T-cell (primary cell): ENCODE results near the gene C11orf52. TPM values are rescaled to one million over a fixed set of nuclear protein-coding genes. Genes with fewer than 3 reads are reported as not detected.

Experiments used
- ATAC-seq, 4 experiments: fragments of 200-7000 bp in 3 of 4; fragments of 150-1000 bp in 1 of 4; cut with Tn5 transposase; replicated peaks in 1 of 4; 1 replicate in 3 of 4; 2 replicates in 1 of 4; pipeline ENCODE4 v1.10.0; 2021; ENCODE audit warnings: moderate library complexity in 3 of 4, mild to moderate bottlenecking in 2 of 4, moderate number of reproducible peaks in 1 of 4
- CTCF ChIA-PET, 2 donors: fragments of 300-600 bp; sonication (Branson Sonifier 250); formaldehyde crosslinking; loops; one replicate each; lab custom pipeline; 2022; ENCODE audit warnings: antibody characterized with exemption in 2 of 2; lab: Charles Lee
- POLR2A ChIA-PET, 2 donors: fragments of 300-600 bp; sonication (Branson Sonifier 250); formaldehyde crosslinking; loops; one replicate each; lab custom pipeline; 2022; ENCODE audit warnings: antibody characterized with exemption in 2 of 2; lab: Charles Lee
- DNase-seq, 35 experiments: peaks; one replicate each; pipeline versions ENCODE4 v3.0.0 to v3.0.0-alpha.2; 2013 to 2023
- H3K27ac ChIP-seq: one replicate; pipeline ENCODE4 v1.5.1; 2013; ENCODE audit warnings: low read length
- H3K27me3 ChIP-seq, 2 experiments: replicated peaks in 1 of 2; 1 replicate in 1 of 2; 2 replicates in 1 of 2; pipeline versions ENCODE4 v1.6.1 to v1.7.0; 2013; ENCODE audit warnings: low read length in 1 of 2, mixed read lengths in 1 of 2; ENCODE audit not compliant: control insufficient read depth in 2 of 2, insufficient read depth in 2 of 2; ENCODE audit errors: extremely low read depth in 1 of 2
- H3K36me3 ChIP-seq, 2 donors: 1 replicate in 1 of 2; 2 replicates in 1 of 2; pipeline versions ENCODE4 v1.6.1 to v1.7.0; 2013; ENCODE audit warnings: low read length in 1 of 2; ENCODE audit not compliant: control insufficient read depth in 2 of 2, insufficient read depth in 1 of 2; ENCODE audit errors: extremely low read depth in 1 of 2
- H3K4me1 ChIP-seq, 2 experiments: 1 replicate in 1 of 2; 2 replicates in 1 of 2; pipeline versions ENCODE4 v1.6.1 to v1.7.0; 2013; ENCODE audit warnings: low read length in 2 of 2, mixed read lengths in 1 of 2; ENCODE audit not compliant: insufficient read depth in 2 of 2, control insufficient read depth in 1 of 2; ENCODE audit errors: extremely low read depth in 1 of 2
- H3K4me3 ChIP-seq, 2 donors: 1 replicate in 1 of 2; 2 replicates in 1 of 2; pipeline versions ENCODE4 v1.5.1 to v1.7.0; 2013; ENCODE audit warnings: mild to moderate bottlenecking in 2 of 2, low read length in 1 of 2, moderate library complexity in 1 of 2; ENCODE audit not compliant: control insufficient read depth in 1 of 2; ENCODE audit errors: extremely low read depth in 1 of 2
- H3K9me3 ChIP-seq: 2 replicates; pipeline ENCODE4 v1.7.0; 2013
- H3K27ac Mint-ChIP-seq, 2 donors: one replicate each; pipeline ENCODE4 v1.8.0; 2020 to 2021; ENCODE audit warnings: mild to moderate bottlenecking in 2 of 2, mixed read lengths in 2 of 2
- H3K27me3 Mint-ChIP-seq, 2 donors: one replicate each; pipeline ENCODE4 v1.8.0; 2021 to 2022; ENCODE audit warnings: mixed read lengths in 2 of 2
- H3K36me3 Mint-ChIP-seq: one replicate; pipeline ENCODE4 v1.8.0; 2021; ENCODE audit warnings: mixed read lengths
- H3K4me1 Mint-ChIP-seq, 3 donors: one replicate each; pipeline ENCODE4 v1.8.0; 2020 to 2022; ENCODE audit warnings: mixed read lengths in 3 of 3, mild to moderate bottlenecking in 1 of 3
- H3K4me3 Mint-ChIP-seq, 3 donors: one replicate each; pipeline ENCODE4 v1.8.0; 2020 to 2022; ENCODE audit warnings: mild to moderate bottlenecking in 3 of 3, mixed read lengths in 3 of 3, moderate library complexity in 3 of 3
- H3K9me3 Mint-ChIP-seq, 3 donors: one replicate each; pipeline ENCODE4 v1.8.0; 2020 to 2022; ENCODE audit warnings: mixed read lengths in 3 of 3
- WGBS: methylation state at CpG from one replicate; pipeline ENCODE4 v1.1.5; 2013; ENCODE audit warnings: missing lambda C conversion rate; ENCODE audit not compliant: insufficient coverage; 5-methylcytosine and 5-hydroxymethylcytosine counted together
- total RNA-seq, 35 experiments: library from RNA in 6 of 35; stranded (reverse) in 6 of 35; fragments of 120-200 nt in 1 of 35; gene quantifications; one replicate each; pipeline versions ENCODE4 v1.2.1 to v1.2.4 and lab custom pipeline; 2013 to 2026

C11orf52 gene
- total RNA-seq, 5 donors from 2014 or later (not counting 1 experiment from before 2014, with no cell fraction given): not detected

DNA sequence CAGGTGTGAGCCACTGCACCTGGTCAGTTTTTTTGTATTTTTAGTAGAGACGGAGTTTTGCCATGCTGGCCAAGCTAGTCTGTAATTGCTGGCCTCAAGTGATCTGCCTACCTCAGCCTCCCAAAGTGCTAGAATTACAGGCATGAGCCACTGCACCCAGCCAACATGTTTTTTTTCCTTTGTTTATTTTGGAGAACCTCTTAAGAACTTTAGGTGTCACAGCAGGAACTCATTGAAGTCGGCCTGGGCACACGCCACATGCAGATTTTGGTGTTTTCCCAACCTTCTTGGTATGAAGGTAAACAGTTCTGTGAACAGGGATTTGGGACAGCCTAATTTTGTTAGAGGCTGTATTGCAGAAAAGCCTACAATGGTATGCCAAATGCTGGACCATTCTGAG lies 27.8 kb downstream of the C11orf52 start:
- Histone ChIP-seq H3K36me3 (no peaks in the 10 kb centered on the region), H3K4me1 (peaks cover 0 to 7% of the 10 kb centered on the region in 2 experiments), H3K9me3 (no peaks in the 10 kb centered on the region), H3K4me3 (no peak overlapping the region), H3K27me3 (no peaks in the 10 kb centered on the region), H3K27ac (no peak overlapping the region)
- H3K4me1 Mint-ChIP-seq: peaks cover 8 to 23% (median 22%) of the 10 kb centered on the region in 3 donors
- POLR2A ChIA-PET: no interaction called here
- 92% methylated on average over 2 of the region's 3 CpGs for WGBS
- no peak for DNase-seq
- H3K9me3 Mint-ChIP-seq: no peaks in the 10 kb centered on the region
- no peak overlapping the region for H3K4me3 Mint-ChIP-seq
- no peak overlapping the region for H3K27ac Mint-ChIP-seq
- CTCF ChIA-PET: no interaction called here
- ATAC-seq: no peak
- no peaks in the 10 kb centered on the region for H3K27me3 Mint-ChIP-seq
- H3K36me3 Mint-ChIP-seq: peaks cover 4% of the 10 kb centered on the region

DNA sequence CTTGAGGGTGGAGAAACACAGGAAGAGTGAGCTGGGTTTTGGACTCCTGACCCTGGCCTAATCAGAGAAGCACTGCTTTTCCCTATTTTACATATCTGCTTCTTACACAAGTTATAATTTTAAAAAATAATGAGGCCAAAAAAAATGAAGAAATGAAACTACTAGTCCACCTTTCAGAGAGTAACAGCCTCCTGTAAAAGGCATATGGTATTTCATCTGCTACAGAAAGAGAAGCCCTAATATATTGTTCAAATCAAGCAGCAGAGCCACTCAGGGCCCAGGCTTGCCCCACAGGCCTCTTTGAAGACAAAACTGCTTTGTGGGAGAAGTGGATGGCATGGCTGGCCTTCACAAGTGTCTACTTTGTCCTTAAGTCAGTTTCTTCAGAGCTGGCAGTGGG lies 28.4 kb downstream of the C11orf52 start:
- H3K36me3 Mint-ChIP-seq: peaks cover 4% of the 10 kb centered on the region
- Histone ChIP-seq H3K27ac (no peak overlapping the region), H3K9me3 (no peaks in the 10 kb centered on the region), H3K36me3 (no peaks in the 10 kb centered on the region), H3K4me1 (peaks cover 0 to 7% of the 10 kb centered on the region in 2 experiments), H3K27me3 (no peaks in the 10 kb centered on the region), H3K4me3 (no peak overlapping the region)
- no peaks in the 10 kb centered on the region for H3K9me3 Mint-ChIP-seq
- peaks cover 8 to 23% (median 22%) of the 10 kb centered on the region in 3 donors for H3K4me1 Mint-ChIP-seq
- POLR2A ChIA-PET: no interaction called here
- CTCF ChIA-PET: no interaction called here
- DNase-seq: no peak
- H3K27ac Mint-ChIP-seq: no peak overlapping the region
- no peaks in the 10 kb centered on the region for H3K27me3 Mint-ChIP-seq
- H3K4me3 Mint-ChIP-seq: no peak overlapping the region
- no peak for ATAC-seq

DNA sequence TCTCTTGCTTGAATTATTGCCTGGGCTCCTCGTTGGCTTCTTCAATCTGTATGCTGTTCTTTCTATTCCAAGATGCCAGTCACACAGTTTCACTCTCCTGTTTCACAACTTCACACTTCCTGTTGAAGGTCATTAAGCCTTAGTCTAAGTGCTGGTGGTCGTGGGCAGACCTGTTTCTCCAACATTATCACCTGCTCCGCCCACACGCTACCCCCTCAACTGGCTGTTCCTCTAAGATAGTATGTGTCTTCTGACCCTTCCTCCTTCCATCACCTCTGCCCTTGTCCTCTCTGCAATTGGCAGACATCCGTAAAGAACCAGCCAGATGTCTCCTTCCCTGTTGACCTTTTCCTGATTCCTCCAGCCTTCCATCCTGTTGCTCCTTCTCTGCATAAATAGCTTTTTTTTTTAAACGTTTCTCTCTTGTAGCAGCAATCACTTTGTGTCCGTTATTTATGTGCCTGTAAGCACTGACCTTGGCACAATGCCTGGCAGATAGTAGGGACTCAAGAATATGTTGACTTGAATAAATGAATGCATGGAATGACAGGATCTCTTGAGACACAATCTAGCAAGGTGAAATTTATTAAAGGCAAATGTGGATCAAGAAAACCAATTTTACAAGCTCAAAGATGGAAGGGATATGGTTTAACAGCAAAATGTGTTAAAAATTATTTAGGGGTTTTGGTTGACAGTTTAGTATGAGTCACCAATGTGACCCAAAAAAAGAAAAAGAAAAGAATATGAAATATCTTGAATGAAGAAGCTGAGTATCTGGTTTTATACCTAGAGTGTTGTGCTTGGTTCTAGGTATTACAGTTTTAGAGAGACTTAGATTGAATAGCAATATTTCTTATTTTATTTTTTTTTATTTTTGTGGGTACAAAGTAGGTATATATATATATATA lies 31.1 kb downstream of the C11orf52 start:
- Mint-ChIP-seq H3K27me3 (no peaks in the 10 kb centered on the region), H3K36me3 (peaks cover 3% of the 10 kb centered on the region), H3K9me3 (no peaks in the 10 kb centered on the region), H3K4me3 (no peak overlapping the region), H3K4me1 (peaks cover under 1 to 14% (median 10%) of the 10 kb centered on the region in 3 donors), H3K27ac (no peak overlapping the region)
- WGBS: 100% methylated on average over 3 of the region's 7 CpGs
- H3K27me3 ChIP-seq: no peaks in the 10 kb centered on the region
- no peaks in the 10 kb centered on the region for H3K36me3 ChIP-seq
- no peak overlapping the region for H3K27ac ChIP-seq
- H3K4me3 ChIP-seq: no peak overlapping the region
- H3K9me3 ChIP-seq: no peaks in the 10 kb centered on the region
- no peak for ATAC-seq
- ChIA-PET POLR2A (no interaction called here), CTCF (interaction anchor here in 1 of 2 donors (0.7 to 1.2 kb wide), 2 partner anchors 18 to 19 kb away, joined by 5 to 6 read pairs; no protein-coding TSS in a partner anchor)
- no peak for DNase-seq
- H3K4me1 ChIP-seq: peaks cover 0 to 2% of the 10 kb centered on the region in 2 experiments

DNA sequence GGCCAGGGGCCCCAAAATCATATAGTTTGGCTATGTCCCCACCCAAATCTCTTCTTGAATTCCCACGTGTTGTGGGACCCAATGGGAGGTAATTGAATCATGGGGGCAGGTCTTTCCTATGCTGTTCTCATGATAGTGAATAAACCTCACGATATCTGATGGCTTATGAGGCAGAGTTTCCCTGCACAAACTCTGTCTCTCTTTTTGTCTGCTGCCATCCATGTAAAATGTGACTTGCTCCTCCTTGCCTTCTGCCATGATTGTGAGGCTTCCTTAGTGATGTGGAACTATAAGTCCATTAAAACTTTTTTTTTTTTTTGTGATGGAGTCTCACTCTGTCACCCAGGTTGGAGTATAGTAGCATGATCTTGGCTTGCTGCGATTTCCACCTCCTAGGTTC lies 32.9 kb downstream of the C11orf52 start:
- Histone ChIP-seq H3K4me1 (no peaks in the 10 kb centered on the region), H3K27me3 (no peaks in the 10 kb centered on the region), H3K27ac (no peak overlapping the region), H3K9me3 (no peaks in the 10 kb centered on the region), H3K4me3 (no peak overlapping the region), H3K36me3 (no peaks in the 10 kb centered on the region)
- no peaks in the 10 kb centered on the region for H3K27me3 Mint-ChIP-seq
- H3K4me1 Mint-ChIP-seq: peaks cover 0 to 9% (median 5%) of the 10 kb centered on the region in 3 donors
- H3K27ac Mint-ChIP-seq: no peak overlapping the region
- H3K9me3 Mint-ChIP-seq: no peaks in the 10 kb centered on the region
- no peak for DNase-seq
- ChIA-PET CTCF (no interaction called here), POLR2A (no interaction called here)
- no peaks in the 10 kb centered on the region for H3K36me3 Mint-ChIP-seq
- no peak overlapping the region for H3K4me3 Mint-ChIP-seq
- WGBS: 100% methylated on average over 1 of the region's 3 CpGs
- no peak for ATAC-seq

DNA sequence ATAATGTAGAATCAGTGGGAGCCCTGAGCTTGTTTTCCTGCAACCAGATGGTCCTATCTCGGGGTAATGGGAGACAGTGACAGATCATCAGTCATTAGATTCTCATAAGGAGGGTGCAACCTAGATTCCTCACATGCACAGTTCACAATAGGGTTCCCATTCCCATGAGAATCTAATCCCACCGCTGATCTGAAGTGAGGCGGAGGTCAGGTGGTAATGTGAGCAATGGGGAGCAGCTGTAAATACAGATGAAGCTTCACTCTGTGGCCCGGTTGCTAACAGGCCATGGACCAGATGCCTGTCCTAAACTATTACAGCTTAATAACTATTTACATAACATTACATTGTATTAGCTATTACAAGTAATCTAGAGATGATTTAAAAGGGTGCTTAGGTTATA lies 35.4 kb downstream of the C11orf52 start:
- Histone ChIP-seq H3K4me1 (no peaks in the 10 kb centered on the region), H3K36me3 (peaks cover 0 to 5% of the 10 kb centered on the region in 2 donors), H3K4me3 (no peak overlapping the region), H3K27me3 (no peaks in the 10 kb centered on the region), H3K27ac (no peak overlapping the region), H3K9me3 (no peaks in the 10 kb centered on the region)
- ChIA-PET CTCF (interaction anchor here (1.0 to 1.3 kb wide), 2 partner anchors 8 to 28 kb away, joined by 4 read pairs; no protein-coding TSS in a partner anchor), POLR2A (no interaction called here)
- 80% methylated on average over 1 of the region's 4 CpGs for WGBS
- no peaks in the 10 kb centered on the region for H3K9me3 Mint-ChIP-seq
- peaks cover 0 to 6% (median 0%) of the 10 kb centered on the region in 3 donors for H3K4me1 Mint-ChIP-seq
- no peaks in the 10 kb centered on the region for H3K36me3 Mint-ChIP-seq
- no peak for ATAC-seq
- H3K27ac Mint-ChIP-seq: no peak overlapping the region
- no peaks in the 10 kb centered on the region for H3K27me3 Mint-ChIP-seq
- no peak overlapping the region for H3K4me3 Mint-ChIP-seq
- no peak for DNase-seq

DNA sequence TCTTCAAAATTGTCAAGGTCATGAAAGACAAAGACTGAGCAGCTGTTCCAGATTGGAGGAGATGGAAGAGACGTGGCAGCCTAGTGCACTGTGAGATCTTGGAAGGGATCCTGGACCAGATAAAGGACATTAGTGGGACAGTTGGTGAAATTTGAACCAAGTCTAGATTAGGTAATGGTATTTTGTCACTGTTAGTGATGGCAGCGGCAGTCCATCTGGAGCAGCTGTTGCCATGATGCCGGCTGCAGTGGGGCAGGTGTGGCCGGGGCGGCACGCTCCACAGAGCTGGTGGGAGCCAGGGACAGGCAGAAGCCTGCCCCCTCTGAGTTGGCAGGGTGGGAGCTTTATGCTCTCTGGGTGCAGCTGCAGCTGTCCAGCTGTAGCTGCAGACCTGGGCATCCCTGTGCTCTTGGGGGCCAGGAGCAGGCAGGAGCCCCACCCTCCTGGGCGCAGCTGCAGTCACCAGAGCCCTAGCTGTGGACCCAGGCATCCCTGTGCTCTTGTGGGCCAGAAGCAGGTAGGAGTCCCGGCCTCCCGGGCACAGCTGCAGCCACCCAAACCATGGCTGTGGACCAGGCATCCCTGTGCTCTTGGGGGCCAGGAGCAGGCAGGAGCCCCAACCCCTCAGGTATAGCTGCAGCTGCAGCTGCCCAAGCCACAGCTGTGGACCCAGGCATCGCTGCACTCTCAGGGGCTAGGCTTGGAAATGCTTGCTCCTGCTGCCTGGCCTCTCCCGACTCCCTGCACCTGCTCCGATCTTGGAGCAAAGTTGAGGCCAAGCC lies 39.1 kb downstream of the C11orf52 start:
- POLR2A ChIA-PET: no interaction called here
- no peak for ATAC-seq

More for the DNA sequence above, 39.1 kb downstream of the C11orf52 start:
- Mint-ChIP-seq H3K27me3 (no peaks in the 10 kb centered on the region), H3K9me3 (no peaks in the 10 kb centered on the region), H3K27ac (no peak overlapping the region), H3K36me3 (no peaks in the 10 kb centered on the region), H3K4me3 (no peak overlapping the region), H3K4me1 (no peaks in the 10 kb centered on the region)
- no peak overlapping the region for H3K27ac ChIP-seq
- H3K9me3 ChIP-seq: no peaks in the 10 kb centered on the region
- 93% methylated on average over 12 of the region's 12 CpGs for WGBS
- DNase-seq: no peak
- H3K27me3 ChIP-seq: no peaks in the 10 kb centered on the region
- peaks cover 0 to 5% of the 10 kb centered on the region in 2 donors for H3K36me3 ChIP-seq
- no peaks in the 10 kb centered on the region for H3K4me1 ChIP-seq
- CTCF ChIA-PET: no interaction called here
- H3K4me3 ChIP-seq: no peak overlapping the region
